Hippocampal formation (tissue), 2 donors: ENCODE results near the gene SMYD5.

ENCODE experiments used
- DNase-seq, 2 donors: peaks; one replicate each; lab custom pipeline; 2025; lab: John Stamatoyannopoulos, UW

Gene SMYD5

DNA sequence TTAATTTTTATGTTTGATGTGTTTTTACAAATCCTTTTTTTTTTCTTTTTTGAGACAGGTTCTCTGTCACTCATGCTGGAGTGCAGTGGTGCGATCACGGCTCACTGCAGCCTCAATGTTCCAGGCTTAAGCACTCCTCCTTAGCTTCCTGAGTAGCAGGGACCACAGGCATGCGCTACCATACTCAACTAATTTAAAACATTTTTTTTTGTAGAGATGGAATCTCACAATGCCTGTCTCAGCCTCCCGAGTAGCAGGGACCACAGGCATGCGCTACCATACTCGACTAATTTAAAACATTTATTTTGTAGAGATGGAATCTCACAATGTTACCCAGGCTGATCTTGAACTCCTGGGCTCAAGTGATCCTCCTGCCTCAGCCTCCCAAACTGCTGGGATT lies 8.4 kb upstream of the SMYD5 start:
- DNase-seq: no peak

DNA sequence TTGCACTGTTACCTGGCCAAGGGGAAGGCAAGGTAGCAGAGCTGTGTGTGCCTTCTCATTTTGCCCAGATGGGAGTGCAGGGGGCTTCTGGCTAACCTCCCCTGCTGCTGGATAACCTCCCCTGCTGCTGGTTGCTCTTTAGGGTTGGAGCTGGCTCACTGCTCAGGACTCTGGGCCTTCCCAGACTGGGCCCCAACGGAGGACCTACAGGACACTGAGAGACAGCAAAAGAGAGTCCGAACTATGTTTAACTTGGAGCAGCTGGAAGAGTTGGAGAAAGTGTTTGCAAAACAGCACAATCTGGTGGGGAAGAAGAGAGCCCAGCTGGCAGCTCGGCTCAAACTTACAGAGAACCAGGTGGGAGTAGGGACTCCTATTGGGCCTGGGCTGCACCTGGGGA lies 5.8 kb upstream of the SMYD5 start:
- DNase-seq: no peak

DNA sequence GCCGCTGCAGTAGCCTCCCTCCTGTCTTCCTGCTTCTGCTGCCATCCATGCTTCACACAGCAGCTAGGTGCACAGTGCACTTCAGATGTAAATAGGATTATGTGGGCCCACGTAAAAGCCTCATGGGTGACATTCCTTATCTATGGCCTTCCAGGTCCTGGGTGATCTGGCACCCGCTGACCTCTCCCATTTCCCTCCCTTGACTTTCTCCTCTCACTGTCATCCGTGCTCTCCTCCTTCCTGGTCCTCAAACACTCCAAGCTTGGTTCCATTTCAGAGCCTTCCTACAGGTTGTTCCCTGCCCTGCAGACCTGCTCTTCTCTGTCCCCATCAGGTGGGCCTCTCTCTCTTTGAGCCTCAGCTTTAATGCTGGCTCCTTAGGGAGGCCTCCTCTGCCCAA lies 4.0 kb upstream of the SMYD5 start:
- DNase-seq: no peak

DNA sequence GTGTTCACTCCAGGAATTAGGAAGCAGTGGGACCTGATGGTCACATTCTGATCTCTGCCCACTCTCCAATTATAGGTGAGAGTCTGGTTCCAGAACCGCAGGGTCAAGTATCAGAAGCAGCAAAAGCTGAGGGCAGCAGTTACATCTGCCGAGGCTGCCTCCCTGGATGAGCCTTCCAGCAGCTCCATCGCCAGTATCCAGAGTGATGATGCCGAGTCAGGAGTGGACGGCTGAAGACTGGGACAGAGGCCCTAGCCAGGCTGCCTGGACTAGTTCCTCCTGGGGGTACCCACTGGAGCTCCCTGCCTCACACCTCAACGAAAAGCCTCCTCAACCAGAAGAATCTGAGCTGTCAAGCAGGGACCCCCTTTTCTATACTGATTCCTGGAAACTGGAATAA lies 3.3 kb upstream of the SMYD5 start:
- no peak for DNase-seq

DNA sequence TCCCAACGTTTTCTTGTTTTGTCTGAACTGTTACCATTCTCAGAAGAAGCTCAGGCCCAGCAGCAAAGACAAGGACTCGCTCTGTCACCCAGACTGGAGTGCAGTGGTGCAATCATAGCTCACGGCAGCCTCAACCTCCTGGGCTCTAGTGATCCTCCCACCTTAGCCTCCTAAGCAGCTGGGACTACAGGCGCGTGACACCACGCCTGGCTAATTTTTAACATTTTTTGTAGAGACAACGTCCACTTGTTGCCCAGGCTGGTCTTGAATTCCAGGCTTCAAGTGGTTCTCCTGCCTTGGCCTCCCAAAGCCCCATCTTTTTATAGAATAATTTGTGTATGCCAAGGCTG lies 2.0 kb upstream of the SMYD5 start:
- DNase-seq: no peak

DNA sequence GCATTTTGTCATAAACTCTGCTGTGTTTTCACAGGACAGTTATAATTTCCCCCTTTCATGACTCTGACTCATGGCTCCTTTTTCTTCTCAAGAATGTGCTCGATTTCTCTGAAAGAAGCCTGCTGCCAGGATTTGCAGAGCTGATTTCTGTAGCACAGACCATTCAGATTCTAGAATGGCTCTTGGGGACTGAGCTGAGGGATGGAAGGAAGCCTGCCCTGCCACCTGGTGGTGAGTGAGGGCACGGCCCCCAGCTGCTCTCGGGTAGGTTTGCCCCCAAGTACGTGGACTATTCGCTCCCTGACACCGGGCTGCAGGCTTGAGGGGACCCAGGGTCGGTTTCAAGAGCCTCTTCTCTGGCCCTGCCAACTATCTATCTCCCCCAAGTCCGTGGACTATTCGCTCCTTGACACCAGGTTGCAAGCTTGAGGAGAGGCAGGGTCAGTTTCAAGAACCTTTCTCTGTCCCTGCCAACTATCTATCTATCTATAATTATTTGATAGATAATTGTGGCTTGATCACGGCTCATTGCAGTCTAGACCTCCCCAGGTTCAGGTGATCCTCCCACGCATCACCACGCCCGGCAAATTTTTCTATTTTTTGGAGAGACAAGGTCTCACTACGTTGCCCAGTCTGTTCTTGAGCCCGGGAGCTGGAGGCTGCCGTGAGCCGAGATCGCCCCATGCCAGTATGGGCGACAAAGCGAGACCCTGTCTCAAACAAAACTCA lies 1.4 kb upstream of the SMYD5 start:
- peak; percentile 5 to 59 for DNase-seq

DNA sequence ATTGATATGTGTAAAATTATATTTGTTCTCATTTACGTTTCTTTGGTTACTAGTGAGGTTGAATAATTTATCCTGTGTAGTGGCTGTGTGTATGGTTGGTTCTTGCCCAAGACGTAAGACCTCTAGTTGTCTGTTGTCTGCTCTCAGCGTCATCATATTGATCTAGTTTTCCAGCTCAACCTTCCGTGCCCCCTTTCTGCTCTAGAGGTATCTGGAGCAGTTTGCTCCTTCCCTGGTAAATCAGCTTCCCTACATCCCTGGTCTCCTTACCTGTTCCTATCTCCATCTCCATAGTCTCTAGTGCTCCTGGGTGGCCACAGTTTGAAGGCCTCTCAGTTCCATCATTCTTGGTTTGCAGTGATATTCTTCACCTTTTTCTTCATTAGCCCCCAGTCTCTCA lies 1.2 kb downstream of the SMYD5 start:
- no peak for DNase-seq

DNA sequence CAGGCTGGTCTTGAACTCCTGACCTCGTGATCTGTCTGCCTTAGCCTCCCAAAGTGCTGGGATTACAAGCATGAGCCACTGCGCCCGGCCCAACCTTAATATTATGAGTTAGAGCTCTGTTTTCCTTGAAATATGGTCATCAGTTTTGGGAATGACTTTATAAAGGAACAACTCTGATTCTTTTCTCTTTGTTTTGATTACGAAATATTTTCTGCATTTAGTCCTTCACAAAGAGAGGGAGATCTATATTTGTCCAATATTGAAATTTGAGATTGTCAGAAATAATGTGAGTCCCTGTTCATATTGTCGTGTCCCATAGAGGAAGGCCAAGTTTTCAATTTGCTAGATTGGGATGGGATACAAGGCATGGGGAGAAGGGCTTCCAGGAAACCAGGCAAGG lies 3.1 kb downstream of the SMYD5 start:
- no peak for DNase-seq

DNA sequence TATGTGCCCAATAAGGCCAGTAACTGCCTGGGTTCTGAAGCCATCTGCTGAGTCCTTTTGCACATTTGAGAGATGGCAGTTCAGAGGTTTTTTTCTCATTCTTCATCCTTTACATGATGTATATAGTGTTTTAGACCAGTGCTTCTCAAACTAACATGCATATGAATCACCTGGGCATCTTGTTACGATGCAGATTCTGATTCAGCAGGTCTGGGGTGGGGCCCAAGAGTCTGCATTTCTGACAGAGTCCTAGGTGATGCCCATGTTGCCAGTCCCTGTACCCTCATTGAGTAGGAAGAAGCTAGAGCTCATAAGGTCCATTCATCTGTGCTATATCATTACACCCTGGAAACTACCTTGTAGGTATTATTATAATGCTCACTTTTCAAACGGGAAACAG lies 3.8 kb downstream of the SMYD5 start:
- DNase-seq: no peak

DNA sequence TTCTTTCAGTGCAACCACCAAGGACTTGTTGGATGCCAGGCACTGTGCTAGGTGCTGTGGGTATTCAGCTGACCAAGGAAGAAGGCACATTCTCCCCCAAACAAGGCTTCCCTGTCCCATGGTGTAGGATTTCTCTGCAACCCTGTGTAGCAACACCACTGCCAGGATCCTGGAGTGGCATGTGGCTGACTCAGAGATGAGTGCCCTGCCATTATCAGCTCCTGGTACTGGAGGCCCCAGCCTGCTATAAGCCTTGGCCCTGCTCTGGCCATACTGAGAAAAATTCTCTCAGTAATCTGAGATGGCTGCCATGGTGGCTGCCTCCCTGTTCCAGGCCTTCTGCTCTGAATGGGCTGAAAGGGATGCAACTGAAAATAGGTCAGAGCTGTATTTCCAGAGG lies 4.3 kb downstream of the SMYD5 start:
- no peak for DNase-seq

DNA sequence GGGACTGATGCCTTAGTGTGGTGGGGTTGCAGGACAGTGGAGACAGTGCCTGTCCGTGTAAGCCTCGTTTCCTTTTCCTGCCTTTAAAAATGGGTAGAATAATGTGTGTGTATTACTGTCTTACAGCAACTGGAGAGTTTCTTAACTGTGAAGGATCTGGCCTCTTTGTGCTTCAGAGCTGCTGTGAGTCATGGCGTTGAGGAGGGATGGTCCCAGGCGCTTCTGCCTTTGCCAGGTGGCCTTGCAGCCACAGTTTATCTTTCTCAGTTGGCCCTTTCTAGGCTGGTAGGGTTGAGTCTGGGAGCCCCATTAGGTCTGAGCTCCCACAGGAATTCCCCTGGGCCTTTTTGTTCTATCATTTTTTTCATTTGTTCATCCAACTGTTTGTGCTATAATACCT lies 9.8 kb downstream of the SMYD5 start:
- no peak for DNase-seq

DNA sequence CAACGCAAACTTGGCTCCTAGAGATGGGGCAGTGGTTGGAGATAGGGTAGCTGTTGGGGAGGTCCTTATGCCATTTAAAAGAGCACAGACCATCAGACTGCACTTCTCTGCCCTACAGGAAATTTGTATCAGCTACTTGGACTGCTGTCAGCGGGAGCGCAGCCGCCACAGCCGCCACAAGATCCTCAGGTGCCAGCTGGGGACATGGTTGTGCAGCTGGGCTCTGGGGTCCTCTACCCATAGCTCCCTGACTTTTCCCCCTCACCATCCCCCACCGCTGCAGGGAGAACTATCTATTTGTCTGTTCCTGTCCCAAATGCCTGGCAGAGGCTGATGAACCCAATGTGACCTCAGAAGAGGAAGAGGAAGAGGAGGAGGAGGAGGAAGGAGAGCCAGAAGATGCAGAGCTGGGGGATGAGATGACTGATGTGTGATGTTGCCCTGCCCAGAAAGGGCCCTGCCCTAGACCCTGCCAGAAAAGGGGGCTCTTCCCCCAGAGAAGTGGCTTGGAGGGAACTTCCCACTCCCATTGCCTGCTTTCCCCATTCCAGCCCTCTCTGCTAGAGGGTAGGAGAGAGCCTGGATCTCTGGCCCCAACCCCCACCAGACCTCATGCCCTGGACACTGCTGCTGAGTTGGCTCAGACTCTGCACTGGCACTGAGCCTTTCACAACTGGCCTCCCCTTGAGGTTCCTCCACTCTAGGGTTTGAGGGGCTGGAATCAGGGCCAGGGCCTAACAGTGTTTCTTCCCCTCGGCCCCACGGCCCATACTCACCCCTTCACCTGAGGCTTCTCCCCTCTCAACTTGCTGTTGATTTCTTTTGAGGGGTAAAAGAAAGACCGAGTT lies 11.7 kb downstream of the SMYD5 start:
- no peak for DNase-seq

DNA sequence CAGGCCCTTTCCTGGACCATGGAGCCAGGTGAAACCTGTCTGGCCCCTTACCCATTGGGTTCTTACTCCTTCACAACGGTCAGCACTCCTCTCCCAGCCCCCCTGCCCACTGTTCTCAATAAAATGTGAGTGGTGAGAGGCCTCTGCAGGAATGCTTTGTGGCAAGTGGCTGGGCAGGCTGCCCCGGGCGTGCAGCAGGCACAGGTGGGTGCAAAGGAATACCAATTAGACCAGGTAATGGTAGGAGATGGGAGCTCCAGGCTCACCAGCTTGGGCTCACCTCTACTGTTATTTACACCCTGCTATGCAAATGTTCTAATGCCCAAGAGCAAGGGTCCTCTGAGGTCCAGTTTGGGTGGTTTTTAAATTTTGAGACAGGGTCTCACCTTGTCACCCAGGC lies 13.0 kb downstream of the SMYD5 start:
- no peak for DNase-seq

DNA sequence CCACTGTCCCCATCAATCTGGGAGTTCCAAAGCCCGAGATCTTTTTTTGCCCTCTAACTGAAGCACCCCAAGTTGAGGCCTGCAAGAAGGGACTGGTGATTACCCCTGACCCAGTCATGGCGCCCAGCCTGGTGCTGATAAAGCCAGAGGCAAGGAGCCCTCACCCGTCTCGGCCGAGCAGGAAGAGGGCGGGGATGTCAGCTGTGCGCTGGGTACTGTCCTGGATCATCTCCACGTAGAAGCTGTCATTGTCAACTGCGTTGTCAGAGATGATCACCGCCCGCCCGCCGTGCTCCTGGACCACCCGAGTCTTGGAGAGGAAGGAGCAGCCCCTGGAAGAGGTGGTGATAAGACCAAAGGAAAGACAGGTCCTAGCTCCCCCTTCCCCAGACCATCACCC lies 14.6 kb downstream of the SMYD5 start:
- DNase-seq: no peak

DNA sequence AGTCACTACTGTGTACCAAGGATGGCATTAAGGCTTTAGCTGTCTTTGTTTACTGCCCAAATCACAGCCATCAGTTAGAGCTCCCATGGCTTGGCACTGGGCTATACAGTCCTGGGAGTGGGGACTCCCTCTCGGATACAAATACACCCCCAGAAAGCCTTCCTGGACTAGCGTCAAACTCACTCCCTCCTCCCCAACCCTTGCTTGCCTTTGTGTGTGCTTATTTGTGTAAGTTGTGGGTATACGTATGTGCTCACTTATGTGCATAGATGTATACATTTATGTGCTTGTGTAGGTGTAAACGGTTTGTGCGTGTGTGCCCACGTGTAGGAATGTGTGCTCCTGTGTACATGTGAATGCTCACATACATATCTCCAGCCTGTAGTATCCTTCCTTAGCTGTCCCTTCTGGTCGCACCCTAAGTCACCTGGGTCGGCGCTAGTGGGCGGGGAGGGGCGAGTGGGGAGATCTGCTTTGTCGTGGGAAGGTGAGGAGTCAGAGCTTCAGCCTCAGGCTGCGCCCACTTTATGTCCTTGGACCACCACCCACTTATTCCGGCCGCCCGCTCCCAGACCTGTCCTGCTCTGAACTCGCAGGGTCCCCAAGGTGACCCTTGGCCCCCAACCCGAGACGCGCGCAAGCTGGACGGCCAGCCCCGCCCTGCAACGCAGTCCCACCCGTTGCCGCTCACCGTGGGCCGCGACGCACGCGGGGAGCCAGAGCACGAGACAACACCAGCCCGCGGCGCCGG lies 18.5 kb downstream of the SMYD5 start:
- no peak for DNase-seq

DNA sequence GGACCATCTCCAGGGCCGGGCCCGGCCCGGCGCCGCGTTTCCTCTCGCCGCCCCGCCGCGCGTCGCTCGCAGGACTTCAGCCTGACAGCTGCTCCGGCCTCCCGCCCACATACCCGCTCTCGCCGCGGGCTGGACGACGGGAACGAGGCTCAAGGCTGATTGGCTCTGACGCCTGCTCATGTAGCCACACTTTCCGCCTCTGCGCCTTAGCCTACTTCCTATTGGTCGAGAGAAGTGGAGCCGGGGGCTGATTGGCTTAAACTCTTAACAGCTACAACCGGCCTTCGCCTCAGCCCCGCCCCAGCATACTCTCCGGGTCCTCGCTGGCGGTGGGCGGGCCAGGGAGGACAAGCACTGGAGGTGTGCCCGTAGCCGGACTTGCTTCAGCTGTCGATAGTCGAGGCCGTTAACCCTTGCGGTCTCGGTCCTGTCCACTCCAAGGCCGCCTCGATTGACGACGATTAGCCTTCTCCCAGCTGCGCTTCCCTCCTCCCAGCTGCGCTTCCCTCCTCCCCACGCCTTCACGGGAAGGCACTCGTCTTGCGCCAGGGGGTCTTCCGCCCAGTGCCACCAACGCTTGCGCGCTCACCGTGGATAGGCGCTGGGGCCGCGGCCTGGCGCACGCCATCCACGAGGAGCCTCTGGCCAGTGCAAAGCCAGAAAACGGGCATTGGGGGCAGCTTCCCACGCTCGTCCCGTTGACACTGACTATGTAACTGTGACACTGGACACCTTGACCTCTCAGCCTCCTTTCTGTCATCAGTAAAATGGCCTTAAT lies 19.3 kb downstream of the SMYD5 start, which contains the start of gene PRADC1:
Gene PRADC1 (minus strand): TSS at position 86 of the 778 bp plus-strand sequence. CDS start 79 bp downstream, at position 7.
- peak; percentile 99 for DNase-seq

DNA sequence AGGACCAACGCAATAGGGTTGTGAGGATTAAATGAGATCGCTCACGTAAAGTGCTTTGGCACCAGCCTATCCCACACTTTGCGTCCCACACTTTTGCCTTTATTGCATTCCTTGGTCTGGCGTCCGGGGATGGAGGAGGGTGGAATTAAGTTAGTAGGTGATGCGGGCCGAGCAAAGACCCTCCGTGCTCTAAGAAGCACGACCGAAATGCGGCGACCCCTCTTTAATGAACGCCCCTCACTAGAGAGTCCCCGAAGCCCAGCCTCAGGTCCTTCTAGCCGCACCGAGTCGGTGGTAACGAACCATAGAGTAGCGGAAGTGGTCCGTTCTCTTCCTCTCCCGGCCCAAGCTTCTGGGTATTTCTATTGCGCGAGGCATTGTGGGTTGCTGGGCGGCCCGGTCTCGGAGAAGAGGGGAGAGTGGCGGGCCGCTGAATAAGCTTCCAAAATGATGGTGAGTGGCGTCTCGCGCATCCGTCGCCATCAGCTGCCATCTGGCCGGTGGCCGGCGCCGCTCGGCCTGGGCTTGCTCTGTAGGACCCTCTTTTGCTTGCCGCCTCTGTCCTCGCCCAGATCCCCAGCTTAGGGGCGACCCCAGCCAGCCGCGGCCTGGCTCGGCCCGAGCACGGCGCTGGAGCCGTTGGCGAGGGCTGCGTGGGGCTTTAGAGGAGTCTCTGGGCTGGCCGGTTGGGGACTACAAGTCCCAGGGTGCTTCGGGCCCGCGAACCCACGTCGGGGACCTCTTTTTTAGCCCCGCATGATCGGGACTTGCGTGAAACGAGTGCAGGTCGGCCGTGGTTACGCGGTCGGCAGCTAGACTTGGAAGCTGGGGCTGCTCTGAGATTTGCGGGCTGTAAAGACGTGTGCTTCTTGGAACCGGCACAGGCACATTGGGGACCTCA lies 20.1 kb downstream of the SMYD5 start, which contains the start of gene CCT7:
Gene CCT7 (plus strand): TSS at position 377 of the 901 bp plus-strand sequence. CDS start 71 bp downstream, at position 448.
- peak; percentile 89 to 96 for DNase-seq

DNA sequence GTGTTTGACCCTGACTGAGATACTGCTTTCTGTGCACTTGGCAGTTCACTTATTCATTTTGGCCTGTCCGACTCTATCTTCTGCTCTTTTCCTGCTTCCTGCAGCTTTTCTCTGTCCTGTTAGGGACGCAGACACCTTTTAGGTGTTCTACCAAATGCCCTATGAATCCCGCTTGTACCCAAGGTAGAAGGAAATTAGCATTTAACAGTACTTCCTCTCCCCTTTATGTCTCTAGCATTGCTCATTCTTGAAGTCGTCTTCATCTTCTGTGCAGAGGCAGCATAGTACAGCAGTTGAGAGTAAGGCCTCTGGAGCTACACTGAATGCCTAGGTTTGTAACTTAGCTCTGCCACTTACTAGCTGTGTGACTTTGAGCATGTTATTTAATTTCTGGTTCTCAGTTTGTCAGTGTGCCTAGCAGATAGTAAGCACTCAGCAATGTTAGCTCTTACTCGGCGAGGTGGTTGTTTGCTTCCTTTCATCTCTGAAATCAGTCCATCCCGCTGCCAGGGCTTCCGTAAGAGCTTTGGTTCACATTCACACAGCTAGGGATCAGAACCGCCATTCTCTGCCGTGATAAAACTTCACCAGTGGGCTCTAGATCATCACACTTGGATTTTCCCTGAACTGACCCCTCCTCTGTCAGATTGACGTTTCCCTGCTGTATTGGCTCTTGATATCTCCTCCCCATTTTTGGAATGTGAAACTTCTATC lies 21.4 kb downstream of the SMYD5 start:
- no peak for DNase-seq

DNA sequence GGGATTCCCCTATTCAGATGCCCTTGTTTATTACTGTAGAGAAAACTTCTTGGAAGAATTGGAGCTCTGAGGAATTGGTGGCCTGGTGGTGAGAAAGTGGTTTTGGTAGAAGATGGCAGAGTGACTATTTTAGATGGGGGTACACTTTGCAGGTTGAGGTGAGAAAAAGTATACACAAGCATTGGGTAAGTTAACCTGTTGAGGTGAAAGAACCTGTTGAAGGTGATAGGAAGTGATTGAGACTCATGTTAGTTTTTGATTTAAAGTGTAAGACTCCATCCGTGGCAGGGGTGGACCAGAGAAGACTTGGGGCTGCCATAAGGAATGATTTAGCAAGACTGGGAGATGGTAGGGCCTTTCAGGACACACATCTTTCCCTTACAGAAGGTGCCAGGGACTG lies 23.1 kb downstream of the SMYD5 start:
- DNase-seq: no peak

DNA sequence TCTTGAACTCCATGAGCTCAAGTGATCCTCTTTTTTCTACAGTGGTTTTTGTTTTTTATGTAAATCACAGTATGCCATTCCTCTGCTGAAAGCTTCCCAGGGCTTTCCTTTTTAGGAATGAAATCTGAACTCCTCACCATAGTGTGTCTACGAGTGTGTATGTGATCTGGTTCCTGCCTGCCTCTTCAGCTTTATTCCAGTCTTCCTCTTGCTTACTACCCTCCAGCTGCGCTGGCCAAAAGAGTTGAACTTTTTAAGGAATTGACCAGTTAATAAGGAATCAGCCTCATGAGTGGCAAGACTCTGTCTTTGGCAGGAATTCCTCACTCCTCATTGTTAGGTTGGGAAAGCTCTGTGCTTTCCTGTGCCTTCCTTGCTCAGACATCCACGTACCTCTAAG lies 24.1 kb downstream of the SMYD5 start:
- DNase-seq: no peak
